Stimulated activated effector memory CD8-positive, alpha-beta T cell treated with anti-CD3 and anti-CD28 coated beads, Interleukin-12 subunit alpha, Interleukin-12 subunit beta, amount 100 ng/mL, for 72 hours (primary cell): ENCODE data around the gene ATXN3L.
"Not testable (repeated sequence)": the region's sequence is repeated elsewhere in the genome, so short reads cannot be mapped to it uniquely, and the experiment has no call there.

ENCODE experiments used
- ATAC-seq: fragments of 150-1000 bp; cut with Tn5 transposase; 2 replicates; pipeline ENCODE4 v1.10.0; 2021
- DNase-seq, 2 donors: peaks; one replicate each; pipeline ENCODE4 v3.0.0; 2021 to 2022; ENCODE audit warnings: low spot score in 2 of 2
- H3K27ac Mint-ChIP-seq: one replicate; pipeline ENCODE4 v1.8.0; 2022; ENCODE audit warnings: mild to moderate bottlenecking, mixed read lengths
- H3K36me3 Mint-ChIP-seq: one replicate; pipeline ENCODE4 v1.8.0; 2022; ENCODE audit warnings: mild to moderate bottlenecking, mixed read lengths
- H3K4me1 Mint-ChIP-seq: one replicate; pipeline ENCODE4 v1.8.0; 2022; ENCODE audit warnings: mixed read lengths
- H3K4me3 Mint-ChIP-seq: one replicate; pipeline ENCODE4 v1.8.0; 2022; ENCODE audit warnings: mild to moderate bottlenecking, mixed read lengths
- H3K9me3 Mint-ChIP-seq: one replicate; pipeline ENCODE4 v1.8.0; 2022; ENCODE audit warnings: mixed read lengths

Gene ATXN3L

DNA sequence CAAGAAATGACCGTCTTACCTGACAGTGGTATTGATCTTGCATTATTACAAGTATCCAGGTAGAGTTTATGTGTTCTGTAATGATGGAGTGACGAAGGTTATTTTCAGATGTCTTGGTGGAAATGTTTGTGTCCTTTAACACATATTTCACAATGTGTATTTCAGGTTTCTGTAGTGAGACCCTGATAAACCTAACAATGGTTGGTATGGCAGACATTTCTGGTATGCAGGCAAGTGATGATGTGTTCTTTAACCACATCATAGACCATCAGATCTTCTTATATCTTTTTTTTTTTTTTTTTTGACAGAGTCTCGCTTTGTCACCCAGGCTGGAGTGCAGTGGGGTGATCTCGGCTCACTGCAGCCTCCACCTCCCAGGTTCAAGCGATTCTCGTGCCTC, 14.6 kb upstream of the ATXN3L start:
- Mint-ChIP-seq H3K4me1 (no peaks in the 10 kb centered on the region), H3K27ac (no peak overlapping the region), H3K9me3 (no peaks in the 10 kb centered on the region), H3K36me3 (no peaks in the 10 kb centered on the region), H3K4me3 (no peak overlapping the region)
- DNase-seq (no peak), ATAC-seq (no peak)

DNA sequence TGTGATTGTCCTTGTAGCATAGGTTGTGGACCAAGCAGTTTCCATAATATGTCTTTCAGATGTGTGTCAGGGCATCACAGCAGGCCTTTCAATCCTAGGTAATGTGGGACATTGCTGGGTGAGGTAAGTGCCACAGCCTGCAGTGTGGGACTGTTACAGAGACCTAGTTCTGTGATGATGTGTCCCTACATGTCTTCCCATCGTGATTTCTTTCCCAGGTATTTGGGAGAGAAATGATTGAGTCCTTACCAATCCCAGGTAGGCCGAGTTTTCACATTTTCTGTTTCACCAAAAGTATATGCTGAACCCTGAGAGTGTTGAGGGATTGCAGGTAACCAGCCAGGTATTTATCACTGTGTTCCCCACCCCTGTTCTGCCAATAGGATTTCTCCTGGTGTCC, 10.6 kb upstream of the ATXN3L start:
- H3K27ac Mint-ChIP-seq: no peak overlapping the region
- no peaks in the 10 kb centered on the region for H3K4me1 Mint-ChIP-seq
- no peak overlapping the region for H3K4me3 Mint-ChIP-seq
- ATAC-seq: no peak
- no peak for DNase-seq
- no peaks in the 10 kb centered on the region for H3K36me3 Mint-ChIP-seq
- H3K9me3 Mint-ChIP-seq: no peaks in the 10 kb centered on the region

DNA sequence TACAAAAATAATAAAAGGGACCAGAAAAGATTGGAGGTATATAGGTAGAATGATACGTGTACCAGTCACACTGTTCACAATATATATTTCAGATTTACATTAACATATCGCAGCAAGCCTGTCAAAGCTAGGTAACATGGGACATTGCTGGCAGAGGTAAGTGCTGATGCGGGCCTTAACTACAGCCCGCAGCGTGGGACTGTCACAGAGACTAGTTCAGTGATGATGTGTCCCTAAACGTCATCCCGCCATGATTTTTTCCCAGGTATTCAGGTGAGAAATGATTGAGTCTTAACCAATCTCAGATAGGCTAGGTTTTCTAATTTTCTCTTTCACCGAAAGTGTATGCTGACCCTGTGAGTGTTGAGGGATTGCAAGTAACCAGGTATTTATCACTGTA, 7.8 kb upstream of the ATXN3L start:
- no peak for DNase-seq
- Mint-ChIP-seq H3K9me3 (no peaks in the 10 kb centered on the region), H3K27ac (no peak overlapping the region), H3K4me1 (no peaks in the 10 kb centered on the region), H3K36me3 (no peaks in the 10 kb centered on the region), H3K4me3 (no peak overlapping the region)
- ATAC-seq: no peak

DNA sequence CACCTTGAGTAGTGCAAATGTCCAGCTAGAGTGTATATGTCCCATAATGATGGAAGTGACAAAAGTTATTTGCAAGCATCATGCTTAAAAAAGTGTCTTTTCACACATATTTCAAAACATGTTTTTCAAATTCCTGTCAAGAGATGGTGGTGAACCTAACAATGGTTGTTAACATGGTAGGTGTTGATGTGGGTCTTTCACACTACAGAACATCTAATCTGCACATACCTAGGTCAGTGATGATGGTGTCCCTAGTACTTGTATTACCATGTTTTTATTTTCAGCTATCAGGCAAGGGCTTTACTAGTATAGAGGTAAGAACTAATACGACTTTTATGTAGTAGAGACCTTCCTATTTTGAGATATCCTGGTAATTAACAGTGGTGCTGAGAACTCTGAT, 3.4 kb upstream of the ATXN3L start:
- H3K27ac Mint-ChIP-seq: no peak overlapping the region

DNA sequence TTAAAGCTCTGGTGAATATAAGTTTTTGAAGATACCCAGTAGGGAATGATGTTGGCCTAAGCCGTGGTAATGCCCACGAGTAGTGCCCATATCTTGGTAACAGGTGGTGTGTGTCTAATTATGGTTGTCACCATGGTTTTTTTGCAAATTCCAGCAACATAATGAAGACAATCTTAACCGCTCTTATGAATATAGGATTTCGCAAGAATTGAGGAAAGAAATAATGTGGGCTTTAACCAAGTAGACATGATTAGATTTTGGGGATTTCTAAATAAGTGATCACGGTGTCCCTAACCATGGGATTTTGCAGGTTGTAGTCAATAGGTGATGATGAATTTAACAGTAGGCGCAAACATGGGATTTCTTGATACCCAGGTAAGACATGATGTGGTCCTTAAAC, 2.5 kb downstream of the ATXN3L start:
- Mint-ChIP-seq H3K27ac (no peak overlapping the region), H3K36me3 (no peaks in the 10 kb centered on the region), H3K4me1 (no peaks in the 10 kb centered on the region)

More for the DNA sequence above, 3.4 kb upstream of the ATXN3L start:
- Mint-ChIP-seq H3K9me3 (no peaks in the 10 kb centered on the region), H3K36me3 (no peaks in the 10 kb centered on the region), H3K4me3 (no peak overlapping the region), H3K4me1 (no peaks in the 10 kb centered on the region)
- DNase-seq (no peak), ATAC-seq (no peak)

DNA sequence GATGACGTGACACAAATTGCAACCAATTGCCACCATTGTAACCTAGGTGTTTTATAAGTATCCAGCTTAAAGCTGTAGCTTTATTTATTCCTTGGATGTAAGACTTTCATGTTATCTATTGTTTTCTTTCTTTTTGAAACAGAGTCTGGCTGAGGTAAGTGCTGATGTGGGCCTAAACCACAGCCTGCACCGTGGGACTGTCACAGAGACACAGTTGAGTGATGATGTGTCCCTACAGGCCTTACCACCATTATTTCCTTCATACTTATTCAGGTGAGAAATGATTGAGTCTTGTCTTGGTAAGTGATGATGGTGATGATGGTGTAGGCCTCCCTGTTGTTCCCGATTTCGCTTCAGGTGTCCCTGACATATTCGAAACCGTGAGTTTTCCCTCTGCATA, 8.3 kb downstream of the ATXN3L start:
- ATAC-seq (no peak), DNase-seq (no peak)
- no peak overlapping the region for H3K27ac Mint-ChIP-seq
- no peaks in the 10 kb centered on the region for H3K9me3 Mint-ChIP-seq
- H3K36me3 Mint-ChIP-seq: no peaks in the 10 kb centered on the region
- no peaks in the 10 kb centered on the region for H3K4me1 Mint-ChIP-seq
- no peak overlapping the region for H3K4me3 Mint-ChIP-seq

More for the DNA sequence above, 2.5 kb downstream of the ATXN3L start:
- no peak overlapping the region for H3K4me3 Mint-ChIP-seq
- ATAC-seq (no peak), DNase-seq (no peak)
- no peaks in the 10 kb centered on the region for H3K9me3 Mint-ChIP-seq

DNA sequence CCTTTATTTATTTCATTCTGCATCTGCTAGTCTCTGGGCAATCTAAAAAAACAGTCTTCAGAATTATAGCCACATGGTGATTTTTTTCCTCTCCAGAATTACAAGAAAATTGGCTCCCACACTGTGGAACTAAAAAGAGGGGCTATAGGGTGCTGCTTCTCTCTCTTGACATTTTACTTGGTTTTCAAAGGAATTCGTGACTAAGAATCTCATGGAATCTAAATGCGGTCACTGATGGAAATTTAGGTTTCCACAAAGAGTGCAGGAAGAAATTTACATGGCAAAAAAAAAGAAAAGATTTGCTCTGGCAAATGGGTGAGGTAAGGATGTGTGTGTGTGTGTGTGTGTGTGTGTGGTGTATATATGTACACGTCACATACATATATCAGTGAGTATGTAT, 10.2 kb downstream of the ATXN3L start:
- H3K9me3 Mint-ChIP-seq: no peaks in the 10 kb centered on the region
- no peaks in the 10 kb centered on the region for H3K36me3 Mint-ChIP-seq
- ATAC-seq: no peak
- no peak overlapping the region for H3K27ac Mint-ChIP-seq
- no peak for DNase-seq
- no peaks in the 10 kb centered on the region for H3K4me1 Mint-ChIP-seq
- H3K4me3 Mint-ChIP-seq: no peak overlapping the region

DNA sequence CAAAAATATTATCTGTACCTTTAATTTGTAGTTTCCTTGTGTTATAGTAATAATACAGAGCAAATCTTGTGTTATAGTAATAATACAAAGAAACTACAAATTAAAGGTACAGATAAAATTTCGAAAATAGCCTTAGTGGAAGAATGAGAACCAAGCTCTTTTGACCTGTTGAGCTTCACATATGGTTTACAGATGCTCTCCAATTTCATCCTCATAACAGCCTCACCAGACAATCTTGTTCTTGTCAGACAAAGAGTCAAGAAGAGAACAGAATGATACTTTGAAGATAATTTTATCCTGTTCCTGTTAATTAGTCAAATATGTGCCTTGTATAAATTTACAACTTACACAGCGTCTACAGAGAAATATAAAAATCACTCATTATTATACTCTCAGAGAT, 12.8 kb downstream of the ATXN3L start:
- peaks cover 5% of the 10 kb centered on the region for H3K9me3 Mint-ChIP-seq
- no peak overlapping the region for H3K27ac Mint-ChIP-seq
- no peaks in the 10 kb centered on the region for H3K36me3 Mint-ChIP-seq
- ATAC-seq (no peak), DNase-seq (no peak)
- H3K4me3 Mint-ChIP-seq: no peak overlapping the region
- peaks cover 9% of the 10 kb centered on the region for H3K4me1 Mint-ChIP-seq

DNA sequence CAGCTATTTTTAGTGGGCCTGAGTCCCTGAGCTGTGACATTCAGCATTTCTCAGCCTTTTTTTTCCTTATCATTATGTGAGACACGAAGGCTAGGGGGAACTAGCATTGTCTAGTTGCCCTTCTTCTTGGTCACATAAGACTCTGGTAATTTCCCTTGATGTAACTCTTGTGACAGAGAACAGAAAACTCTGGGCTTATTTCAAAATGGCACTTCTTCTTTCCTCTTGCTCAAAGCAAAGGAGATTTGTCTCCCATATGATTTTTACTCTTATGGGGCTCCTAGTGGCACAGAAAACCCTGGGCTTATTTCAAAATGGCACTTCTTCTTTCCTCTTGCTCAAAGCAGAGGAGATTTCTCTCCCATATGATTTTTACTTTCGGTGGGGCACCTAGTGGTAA, 14.7 kb downstream of the ATXN3L start:
- no peak overlapping the region for H3K4me3 Mint-ChIP-seq
- peaks cover 5% of the 10 kb centered on the region for H3K9me3 Mint-ChIP-seq
- H3K36me3 Mint-ChIP-seq: no peaks in the 10 kb centered on the region
- no peak for ATAC-seq
- H3K27ac Mint-ChIP-seq: no peak overlapping the region
- no peak for DNase-seq
- H3K4me1 Mint-ChIP-seq: peaks cover 9% of the 10 kb centered on the region

DNA sequence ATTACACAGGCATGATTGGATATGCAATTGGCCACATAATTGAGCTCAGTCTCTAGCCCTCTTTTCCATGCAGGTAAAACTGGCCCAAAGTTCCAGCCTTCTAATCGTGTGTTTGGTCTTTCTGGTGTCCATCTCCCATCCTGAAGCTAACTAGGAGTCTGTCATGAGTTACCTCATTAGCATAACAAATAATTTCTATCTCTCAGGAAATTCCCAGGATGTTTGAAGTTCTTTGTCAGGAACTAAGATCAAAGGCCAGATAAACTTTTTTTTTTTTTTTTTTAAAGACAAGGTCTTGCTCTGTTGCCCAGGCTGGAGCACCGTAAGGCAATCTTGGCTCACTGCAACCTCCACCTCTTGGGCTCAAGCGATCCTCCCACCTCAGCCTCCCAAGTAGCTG, 15.8 kb downstream of the ATXN3L start:
- H3K4me3 Mint-ChIP-seq: no peak overlapping the region
- peaks cover 9% of the 10 kb centered on the region for H3K4me1 Mint-ChIP-seq
- H3K9me3 Mint-ChIP-seq: peaks cover 5% of the 10 kb centered on the region
- DNase-seq (no peak), ATAC-seq (no peak)
- H3K27ac Mint-ChIP-seq: no peak overlapping the region
- no peaks in the 10 kb centered on the region for H3K36me3 Mint-ChIP-seq

DNA sequence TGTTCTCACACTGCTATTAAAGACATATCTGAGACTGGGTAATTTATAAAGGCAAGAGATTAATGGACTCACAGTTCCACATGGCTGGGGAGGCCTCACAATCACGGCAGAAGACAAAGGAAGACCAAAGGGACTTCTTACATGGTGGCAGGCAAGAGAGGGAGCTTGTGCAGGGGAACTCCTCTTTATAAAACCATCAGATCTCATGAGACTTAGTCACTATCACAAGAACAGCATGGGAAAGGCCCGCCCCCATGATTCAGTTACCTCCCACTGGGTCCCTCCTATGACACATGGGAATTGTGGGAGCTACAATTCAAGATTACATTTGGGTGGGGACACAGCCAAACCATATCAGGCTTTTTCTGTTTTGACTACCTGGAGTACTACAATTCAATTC, 16.6 kb downstream of the ATXN3L start:
- not testable (repeated sequence) for H3K4me1 Mint-ChIP-seq, H3K4me3 Mint-ChIP-seq, H3K36me3 Mint-ChIP-seq, DNase-seq, H3K9me3 Mint-ChIP-seq, H3K27ac Mint-ChIP-seq, ATAC-seq

DNA sequence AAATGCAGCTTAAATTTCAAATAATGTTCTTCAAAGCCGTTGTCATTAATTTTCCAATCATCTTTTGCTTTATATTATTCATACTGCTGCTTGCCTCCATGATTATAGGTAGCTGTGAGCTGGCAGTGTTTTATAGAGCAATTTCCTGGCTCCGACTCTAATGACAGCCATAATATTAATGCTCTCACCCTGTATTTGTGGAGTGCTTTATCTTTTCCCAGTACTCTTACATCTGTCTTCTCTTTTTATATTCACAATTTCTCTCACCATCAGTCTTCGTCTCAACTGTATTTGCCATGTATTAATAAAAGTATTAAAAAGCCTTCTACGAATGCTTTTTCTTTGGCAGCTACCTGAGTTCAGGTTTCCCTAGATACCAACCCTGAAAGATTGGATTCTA, 21.0 kb downstream of the ATXN3L start:
- Mint-ChIP-seq H3K4me3 (no peak overlapping the region), H3K4me1 (peaks cover 9% of the 10 kb centered on the region), H3K27ac (no peak overlapping the region), H3K36me3 (no peaks in the 10 kb centered on the region), H3K9me3 (peaks cover 5% of the 10 kb centered on the region)
- no peak for ATAC-seq
- no peak for DNase-seq

DNA sequence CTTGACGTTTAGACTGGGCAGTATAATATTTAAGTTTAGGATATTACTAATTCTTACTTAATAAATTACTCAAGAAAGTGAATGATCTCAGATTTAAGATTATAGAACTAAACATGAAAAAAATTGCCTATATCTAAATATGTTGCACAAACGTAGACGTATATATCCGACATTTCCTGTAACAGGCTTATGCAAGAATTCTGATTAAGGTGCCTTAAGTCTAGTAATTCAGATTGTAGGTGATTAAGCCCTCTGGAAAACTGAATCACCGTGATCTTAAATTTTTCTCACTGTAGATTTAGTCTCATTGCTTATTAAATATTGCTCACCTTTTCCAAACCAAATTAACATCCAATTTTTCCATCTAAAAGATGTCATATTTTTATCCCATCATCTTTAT, 24.0 kb downstream of the ATXN3L start:
- Mint-ChIP-seq H3K9me3 (no peaks in the 10 kb centered on the region), H3K36me3 (no peaks in the 10 kb centered on the region), H3K4me1 (no peaks in the 10 kb centered on the region), H3K4me3 (no peak overlapping the region), H3K27ac (no peak overlapping the region)
- ATAC-seq (no peak), DNase-seq (no peak)

DNA sequence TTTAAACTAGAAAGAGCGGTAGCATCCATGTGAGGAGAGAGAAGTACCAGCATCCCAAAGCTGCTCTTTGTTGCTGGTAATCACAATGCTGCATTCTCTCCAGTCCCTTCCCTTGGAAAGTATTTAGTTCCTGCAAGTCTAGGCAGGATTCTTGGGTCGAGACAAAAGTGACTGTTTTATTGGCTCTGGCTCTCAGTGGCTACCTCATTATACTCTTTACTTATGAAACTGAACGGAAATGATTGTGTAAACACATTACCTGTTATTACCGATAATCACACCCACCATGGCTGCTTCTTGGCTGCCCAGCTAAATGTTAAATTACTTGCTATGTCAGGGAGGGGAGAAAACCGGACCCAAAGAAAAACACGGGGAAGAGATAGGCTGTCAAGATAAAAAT, 26.2 kb downstream of the ATXN3L start:
- Mint-ChIP-seq H3K9me3 (no peaks in the 10 kb centered on the region), H3K36me3 (no peaks in the 10 kb centered on the region), H3K27ac (no peak overlapping the region), H3K4me3 (no peak overlapping the region), H3K4me1 (no peaks in the 10 kb centered on the region)
- no peak for ATAC-seq
- DNase-seq: no peak

DNA sequence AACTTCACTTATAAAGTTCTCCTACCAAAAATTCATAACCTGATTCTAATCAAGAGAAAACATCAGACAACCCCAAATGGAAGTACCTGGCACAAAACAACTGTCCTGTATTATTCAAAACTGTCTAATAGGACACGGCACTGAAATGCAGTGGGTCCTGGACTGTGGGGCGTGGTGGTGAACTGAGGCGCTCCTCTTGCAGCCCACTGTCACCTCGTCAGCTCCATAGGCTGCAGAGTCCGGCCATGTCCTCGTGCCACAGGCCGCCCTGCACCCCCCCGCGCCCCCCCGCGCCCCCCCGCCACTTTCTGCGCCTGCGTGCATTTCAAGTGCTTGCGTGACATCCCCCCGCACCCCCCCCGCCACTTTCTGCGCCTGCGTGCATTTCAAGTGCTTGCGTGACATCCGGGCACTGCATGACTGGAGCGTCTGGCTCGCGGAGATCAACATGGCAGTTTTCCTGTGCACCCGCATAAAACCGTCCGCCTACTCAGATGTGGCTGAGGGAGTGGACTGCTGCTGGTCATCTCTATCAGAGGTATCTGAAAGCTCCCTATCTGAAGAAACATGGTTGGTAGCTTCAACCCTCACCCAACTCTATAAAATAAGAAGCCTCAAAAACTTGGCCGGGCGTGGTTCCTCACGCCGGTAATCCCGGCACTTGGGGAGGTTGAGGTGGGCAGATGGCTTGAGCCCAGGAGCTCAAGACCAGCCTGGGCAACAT, 28.8 kb downstream of the ATXN3L start:
- no peaks in the 10 kb centered on the region for H3K4me1 Mint-ChIP-seq
- H3K4me3 Mint-ChIP-seq: no peak overlapping the region
- DNase-seq (no peak), ATAC-seq (no peak)
- no peaks in the 10 kb centered on the region for H3K9me3 Mint-ChIP-seq
- no peak overlapping the region for H3K27ac Mint-ChIP-seq
- no peaks in the 10 kb centered on the region for H3K36me3 Mint-ChIP-seq

DNA sequence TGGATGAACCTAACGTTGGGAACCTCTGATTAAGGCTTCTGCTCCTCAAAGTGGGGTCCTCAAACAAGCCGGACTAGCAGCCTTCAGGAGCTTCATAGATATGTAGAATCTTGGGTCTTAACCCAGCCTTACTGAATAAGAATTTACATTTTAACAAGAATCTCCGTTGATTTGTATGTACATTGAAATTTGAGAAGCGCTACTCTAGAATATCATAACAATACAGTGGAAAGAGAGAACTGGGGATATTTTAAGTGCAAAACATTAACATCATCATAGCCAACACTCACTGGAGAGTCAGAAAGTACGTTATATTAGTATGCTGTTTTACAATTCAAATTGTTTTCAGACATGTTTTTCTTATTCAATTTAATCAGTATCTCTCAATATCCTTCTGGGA, 31.2 kb downstream of the ATXN3L start:
- no peak overlapping the region for H3K4me3 Mint-ChIP-seq
- ATAC-seq: no peak
- H3K27ac Mint-ChIP-seq: no peak overlapping the region
- DNase-seq: no peak
- peaks cover 3% of the 10 kb centered on the region for H3K9me3 Mint-ChIP-seq
- H3K4me1 Mint-ChIP-seq: no peaks in the 10 kb centered on the region
- H3K36me3 Mint-ChIP-seq: no peaks in the 10 kb centered on the region

DNA sequence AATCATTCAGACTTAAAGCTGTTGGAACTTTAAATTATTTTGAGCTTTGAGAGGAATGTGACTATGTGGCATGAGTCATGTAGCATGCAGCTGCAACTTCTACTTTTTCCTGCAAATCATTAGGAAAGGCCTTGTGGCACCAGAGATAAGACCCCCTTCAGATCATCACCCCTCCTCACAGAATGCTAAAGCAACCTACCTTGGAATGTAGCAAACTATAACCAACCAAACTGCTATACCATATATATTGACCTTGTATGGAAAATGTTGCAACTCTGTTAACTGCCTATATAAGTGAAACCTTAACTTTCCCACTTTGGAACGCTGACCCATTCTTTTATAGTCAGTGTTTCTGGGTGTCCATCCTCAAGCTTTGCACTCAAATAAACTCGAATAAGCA, 32.0 kb downstream of the ATXN3L start:
- Mint-ChIP-seq H3K27ac (no peak overlapping the region), H3K4me1 (no peaks in the 10 kb centered on the region), H3K4me3 (no peak overlapping the region), H3K9me3 (peaks cover 3% of the 10 kb centered on the region), H3K36me3 (no peaks in the 10 kb centered on the region)
- DNase-seq: no peak
- no peak for ATAC-seq
